ENCODE measurements around the gene MLST8. TPM values are rescaled to one million over a fixed set of nuclear protein-coding genes. Genes with fewer than 3 reads are reported as not detected.

The MLST8 gene
- total RNA-seq, 1 experiment from 2014 or later = 58.0 TPM

- Mint-ChIP-seq H3K9me3 (ENCODE audit: low read depth, unreplicated experiment) (no peaks in the 10 kb centered on the region), H3K36me3 (ENCODE audit: insufficient read depth, unreplicated experiment) (peaks cover 44% of the 10 kb centered on the region), H3K27me3 (ENCODE audit: unreplicated experiment) (no peaks in the 10 kb centered on the region), H3K4me1 (ENCODE audit: low read depth, unreplicated experiment) (peaks cover 54% of the 10 kb centered on the region), H3K4me3 (ENCODE audit: low read depth, unreplicated experiment) (peak overlapping the region; percentile 21), H3K27ac (ENCODE audit: unreplicated experiment) (no peak overlapping the region)
- no peak for DNase-seq
- intact Hi-C loops (cut with micrococcal nuclease; ENCODE audit: unreplicated experiment) = no loop called here
- CTCF ChIA-PET = interaction anchor here (0.9 kb wide), 1 partner anchor 126 kb away, joined by 3 read pairs; no protein-coding TSS in a partner anchor
- no TSS peak for BruUV-seq (replicated peaks)
- TF ChIP-seq CTCF (IDR thresholded peaks at IDR 0.05; ENCODE audit: unreplicated experiment) = no peak
Observed at GRCh38 chr16:2161911-2162310, 43.3 kb upstream of the MLST8 start.

DNA sequence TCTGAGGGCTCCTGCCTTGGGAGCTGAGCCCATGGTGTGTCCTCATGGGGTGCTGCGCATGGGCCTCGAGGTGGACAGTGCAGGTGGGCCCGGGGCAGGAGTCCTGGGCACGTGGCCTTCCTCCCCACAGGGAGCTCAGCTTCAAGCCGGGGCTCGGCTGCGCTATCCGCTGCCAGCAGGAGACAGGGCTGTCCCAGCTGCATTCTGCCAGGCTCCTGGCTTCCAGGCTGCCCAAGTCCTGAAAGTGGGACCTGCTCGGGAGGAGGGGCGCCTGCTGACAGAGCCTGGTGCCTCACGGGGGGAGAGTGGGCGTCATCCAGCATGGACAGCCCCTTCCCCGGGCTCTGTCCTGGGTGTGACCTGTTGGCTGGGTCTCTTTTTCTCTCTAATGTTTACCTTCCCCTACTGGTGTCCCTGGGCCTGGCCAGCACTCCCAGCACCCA lies 42.6 kb upstream of the MLST8 start:
- Mint-ChIP-seq H3K27ac (ENCODE audit: unreplicated experiment) (peak overlapping the region; percentile 78), H3K4me1 (ENCODE audit: low read depth, unreplicated experiment) (peaks cover 46% of the 10 kb centered on the region), H3K4me3 (ENCODE audit: low read depth, unreplicated experiment) (peak overlapping the region; percentile 58), H3K27me3 (ENCODE audit: unreplicated experiment) (no peaks in the 10 kb centered on the region), H3K36me3 (ENCODE audit: insufficient read depth, unreplicated experiment) (peaks cover 39% of the 10 kb centered on the region), H3K9me3 (ENCODE audit: low read depth, unreplicated experiment) (no peaks in the 10 kb centered on the region)
- peak; percentile 58 for DNase-seq
- intact Hi-C loops (cut with micrococcal nuclease; ENCODE audit: unreplicated experiment) = no loop called here
- no TSS peak for BruUV-seq (replicated peaks)
- CTCF ChIA-PET = interaction anchor here (0.9 kb wide), 1 partner anchor 126 kb away, joined by 3 read pairs; no protein-coding TSS in a partner anchor
- TF ChIP-seq CTCF (IDR thresholded peaks at IDR 0.05; ENCODE audit: unreplicated experiment) = no peak

- H3K4me3 Mint-ChIP-seq (ENCODE audit: low read depth, unreplicated experiment) = peak overlapping the region; percentile 58
- CTCF ChIA-PET = interaction anchor here (0.6 to 1.0 kb wide), 4 partner anchors 10 to 52 kb away, joined by 3 read pairs; partner anchors contain the start of gene PGP
Observed at GRCh38 chr16:2163211-2163881, 41.9 kb upstream of the MLST8 start.

GRCh38 chr16:2165861-2166260 lies 39.4 kb upstream of the MLST8 start:
- intact Hi-C loops (cut with micrococcal nuclease; ENCODE audit: unreplicated experiment) = no loop called here
- Mint-ChIP-seq H3K9me3 (ENCODE audit: low read depth, unreplicated experiment) (no peaks in the 10 kb centered on the region), H3K36me3 (ENCODE audit: insufficient read depth, unreplicated experiment) (peaks cover 57% of the 10 kb centered on the region), H3K4me1 (ENCODE audit: low read depth, unreplicated experiment) (peaks cover 33% of the 10 kb centered on the region), H3K4me3 (ENCODE audit: low read depth, unreplicated experiment) (no peak overlapping the region), H3K27me3 (ENCODE audit: unreplicated experiment) (no peaks in the 10 kb centered on the region), H3K27ac (ENCODE audit: unreplicated experiment) (no peak overlapping the region)
- no peak for TF ChIP-seq CTCF (IDR thresholded peaks at IDR 0.05; ENCODE audit: unreplicated experiment)
- CTCF ChIA-PET = no interaction called here
- no TSS peak for BruUV-seq (replicated peaks)
- no peak for DNase-seq

More at GRCh38 chr16:2163211-2163881, 41.9 kb upstream of the MLST8 start:
- peak overlapping the region; percentile 78 for H3K27ac Mint-ChIP-seq (ENCODE audit: unreplicated experiment)
- H3K36me3 Mint-ChIP-seq (ENCODE audit: insufficient read depth, unreplicated experiment) = peaks cover 38% of the 10 kb centered on the region
- no peaks in the 10 kb centered on the region for H3K27me3 Mint-ChIP-seq (ENCODE audit: unreplicated experiment)
- BruUV-seq (replicated peaks) = no TSS peak
- intact Hi-C loops (cut with micrococcal nuclease; ENCODE audit: unreplicated experiment) = no loop called here
- no peaks in the 10 kb centered on the region for H3K9me3 Mint-ChIP-seq (ENCODE audit: low read depth, unreplicated experiment)
- H3K4me1 Mint-ChIP-seq (ENCODE audit: low read depth, unreplicated experiment) = peaks cover 41% of the 10 kb centered on the region
- no peak for TF ChIP-seq CTCF (IDR thresholded peaks at IDR 0.05; ENCODE audit: unreplicated experiment)
- peak; percentile 89 for DNase-seq

Data from Calu3 (cell line).